Measurements from ENCODE around the gene CDKAL1. TPM values are rescaled to one million over a fixed set of nuclear protein-coding genes. Genes with fewer than 3 reads are reported as not detected.
"Not testable (repeated sequence)": the region's sequence is repeated elsewhere in the genome, so short reads cannot be mapped to it uniquely, and the experiment has no call there.

CDKAL1 gene
- total and polyA plus RNA-seq, 2 of the 8 experiments (the other 6 are each of a cell fraction or from before 2014, with no cell fraction given) = 8.4 to 24.6 TPM

GRCh38 chr6:20721121-20721520 is 186.9 kb downstream of the CDKAL1 start:
- H3K27ac ChIP-seq (ENCODE audit: low read depth, low read length); H2BK20ac ChIP-seq (ENCODE audit: low read length); H2AK5ac ChIP-seq (ENCODE audit: low read depth, low read length); H3K23ac ChIP-seq (ENCODE audit: insufficient read length); H3K23me2 ChIP-seq (ENCODE audit: low read depth, low read length); H3K4me3 ChIP-seq (ENCODE audit: extremely low read depth in 1 of 4, insufficient read depth in 2 of 4, low read depth in 3 of 4, low read length in 4 of 4); H4K5ac ChIP-seq (ENCODE audit: insufficient read length, low read depth, low read length); POLR2A ChIA-PET (ENCODE audit: partially characterized antibody); H3K9me3 ChIP-seq (ENCODE audit: insufficient read depth in 2 of 2, low read depth in 1 of 2, low read length in 1 of 2); H3K18ac ChIP-seq (ENCODE audit: extremely low read depth, low read length); DNase-seq (ENCODE audit: low read depth in 1 of 2, low spot score in 2 of 2); H4K91ac ChIP-seq (replicated peaks; ENCODE audit: insufficient read length, low read length); H3K56ac ChIP-seq (replicated peaks; ENCODE audit: insufficient read length, low read depth, low read length); H4K20me1 ChIP-seq (replicated peaks in 1 of 2; ENCODE audit: control insufficient read depth in 1 of 2, insufficient read depth in 2 of 2, low read length in 2 of 2); H3K14ac ChIP-seq (ENCODE audit: insufficient read length); H3K36me3 ChIP-seq (ENCODE audit: control insufficient read depth in 2 of 4, insufficient read depth in 4 of 4, low read length in 3 of 4); H2BK120ac ChIP-seq (replicated peaks; ENCODE audit: low read depth, low read length); H4K8ac ChIP-seq (ENCODE audit: extremely low read depth, insufficient read depth, low read length); H2BK5ac ChIP-seq (ENCODE audit: low read depth, low read length); H3K4me2 ChIP-seq (ENCODE audit: insufficient read depth in 1 of 2, low read depth in 2 of 2, low read length in 2 of 2); H2BK12ac ChIP-seq (ENCODE audit: low read depth, low read length); H2BK15ac ChIP-seq (ENCODE audit: low read length); H3K27me3 ChIP-seq (replicated peaks in 1 of 4; ENCODE audit: control insufficient read depth in 3 of 4, extremely low read depth in 1 of 4, insufficient read depth in 3 of 4, low read length in 3 of 4); H3K4ac ChIP-seq (replicated peaks; ENCODE audit: insufficient read length, low read depth, low read length); H3K9ac ChIP-seq (replicated peaks in 1 of 4; ENCODE audit: extremely low read depth in 1 of 4, low read depth in 3 of 4, low read length in 3 of 4); H3K79me1 ChIP-seq (ENCODE audit: low read depth, low read length); H2AFZ ChIP-seq (ENCODE audit: low read length); FAIRE-seq; H3K79me2 ChIP-seq (ENCODE audit: control insufficient read depth in 1 of 2, insufficient read depth in 2 of 2, low read length in 2 of 2): not testable (repeated sequence)
- TF ChIP-seq KDM1A (IDR thresholded peaks at IDR 0.05; ENCODE audit: borderline replicate concordance, low read length) = 0 out of 2 replicates have a peak, but pooled peaks have one; percentile 24
- H3K4me1 ChIP-seq (replicated peaks in 1 of 4; ENCODE audit: control insufficient read depth in 3 of 4, insufficient read depth in 4 of 4, low read length in 3 of 4) = peaks cover 0 to 11% (median 0%) of the 10 kb centered on the region in 4 experiments; a peak in 3 of 7 replicates
- CTCF ChIA-PET (ENCODE audit: partially characterized antibody) = interaction anchor here (0.7 kb wide), 1 partner anchor 387 kb away, joined by 3 read pairs; no protein-coding TSS in a partner anchor
- 89% methylated on average over 3 of the region's 3 CpGs; no CpG with 5 or more reads in 1 of the 2 experiments for WGBS, 2 experiments (ENCODE audit: extremely low coverage in 1 of 2, insufficient coverage in 1 of 2, insufficient read length in 1 of 2, insufficient replicate concordance in 2 of 2, low coverage in 1 of 2, low lambda C conversion rate in 2 of 2, missing lambda C conversion rate in 1 of 2)

Measured in H1 (cell line).